Measurements from ENCODE around the gene NPPB.

NPPB gene

GRCh38 chr1:11831945-11832725 is 26.6 kb downstream of the NPPB start:
- no peak for DNase-seq

GRCh38 chr1:11828511-11828910 is 30.2 kb downstream of the NPPB start:
- DNase-seq = no peak

- no peak for DNase-seq
Observed at GRCh38 chr1:11826946-11827345, 31.8 kb downstream of the NPPB start.

- no peak for DNase-seq
Observed at GRCh38 chr1:11825131-11825530, 33.6 kb downstream of the NPPB start.

GRCh38 chr1:11823366-11824137 is 35.2 kb downstream of the NPPB start:
- DNase-seq = no peak

DNA sequence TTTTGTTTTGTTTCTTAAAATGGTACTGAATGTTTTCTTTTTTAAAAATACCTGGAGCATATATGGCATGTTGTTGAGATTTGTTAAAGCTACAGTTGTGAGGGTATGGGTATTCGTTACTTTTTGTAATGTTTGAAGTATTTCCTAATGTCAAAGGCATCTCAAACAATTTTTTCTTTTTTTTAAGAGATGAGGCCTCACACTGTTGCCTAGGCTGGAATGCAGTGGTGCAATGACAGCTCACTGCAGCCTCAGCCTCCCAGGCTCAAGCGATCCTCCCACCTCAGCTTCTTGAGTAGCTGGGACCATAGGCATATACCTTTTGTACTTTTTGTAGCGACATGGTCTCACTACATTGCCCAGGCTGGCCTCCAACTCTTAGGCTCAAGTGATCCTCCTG is 36.7 kb downstream of the NPPB start:
- no peak for DNase-seq

DNA sequence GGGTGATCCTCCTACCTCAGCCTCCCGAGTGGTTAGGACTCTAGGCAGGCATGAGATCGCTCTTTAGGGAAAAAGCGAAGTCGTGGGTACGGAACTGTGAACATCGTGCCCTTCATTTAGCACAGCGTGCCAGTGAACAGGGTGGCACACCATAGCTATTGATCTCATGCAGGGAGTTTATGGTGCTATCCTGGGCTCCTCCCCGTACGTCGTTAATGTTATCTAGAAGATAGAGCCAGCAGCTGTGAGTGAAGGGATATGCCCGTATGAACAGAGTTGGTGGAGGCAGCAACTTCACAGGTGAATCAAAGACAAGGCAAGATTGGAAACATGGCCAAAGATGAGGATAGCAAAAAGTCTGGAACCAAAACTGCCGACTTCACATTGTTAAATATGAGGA is 41.6 kb downstream of the NPPB start:
- no peak for DNase-seq

GRCh38 chr1:11813021-11813420 is 45.7 kb downstream of the NPPB start:
- no peak for DNase-seq

All from CD4-positive, alpha-beta T cell treated with Interferon alpha-2 for 1 hour (primary cell).